Measurements from ENCODE around the gene AGBL1.

Gene AGBL1

DNA sequence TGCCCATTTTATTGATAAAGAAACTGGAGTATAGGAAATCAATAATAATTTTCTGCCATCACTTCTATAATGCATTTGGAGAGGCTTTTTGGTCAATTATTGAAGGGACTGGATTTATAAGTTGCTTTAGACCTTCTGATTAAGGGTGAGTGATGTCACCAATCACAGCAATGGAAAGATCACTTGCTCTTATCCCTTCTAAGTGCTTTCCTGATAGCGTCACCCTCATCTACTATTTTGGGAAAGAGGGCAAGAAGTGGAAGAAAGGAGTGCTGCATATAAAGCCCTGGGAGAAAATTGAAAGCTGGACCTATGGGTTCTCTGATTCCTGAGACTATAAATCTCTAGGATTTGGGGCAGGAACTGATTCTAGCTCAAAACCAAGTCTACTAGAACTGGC lies 771.3 kb downstream of the AGBL1 start:
- no peak overlapping the region for H3K4me3 ChIP-seq (ENCODE audit: low read depth, low read length)
- TF ChIP-seq, protein P1, sequence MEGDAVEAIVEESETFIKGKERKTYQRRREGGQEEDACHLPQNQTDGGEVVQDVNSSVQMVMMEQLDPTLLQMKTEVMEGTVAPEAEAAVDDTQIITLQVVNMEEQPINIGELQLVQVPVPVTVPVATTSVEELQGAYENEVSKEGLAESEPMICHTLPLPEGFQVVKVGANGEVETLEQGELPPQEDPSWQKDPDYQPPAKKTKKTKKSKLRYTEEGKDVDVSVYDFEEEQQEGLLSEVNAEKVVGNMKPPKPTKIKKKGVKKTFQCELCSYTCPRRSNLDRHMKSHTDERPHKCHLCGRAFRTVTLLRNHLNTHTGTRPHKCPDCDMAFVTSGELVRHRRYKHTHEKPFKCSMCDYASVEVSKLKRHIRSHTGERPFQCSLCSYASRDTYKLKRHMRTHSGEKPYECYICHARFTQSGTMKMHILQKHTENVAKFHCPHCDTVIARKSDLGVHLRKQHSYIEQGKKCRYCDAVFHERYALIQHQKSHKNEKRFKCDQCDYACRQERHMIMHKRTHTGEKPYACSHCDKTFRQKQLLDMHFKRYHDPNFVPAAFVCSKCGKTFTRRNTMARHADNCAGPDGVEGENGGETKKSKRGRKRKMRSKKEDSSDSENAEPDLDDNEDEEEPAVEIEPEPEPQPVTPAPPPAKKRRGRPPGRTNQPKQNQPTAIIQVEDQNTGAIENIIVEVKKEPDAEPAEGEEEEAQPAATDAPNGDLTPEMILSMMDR (IDR thresholded peaks at IDR 0.05; ENCODE audit: low read depth, low read length) = no peak

DNA sequence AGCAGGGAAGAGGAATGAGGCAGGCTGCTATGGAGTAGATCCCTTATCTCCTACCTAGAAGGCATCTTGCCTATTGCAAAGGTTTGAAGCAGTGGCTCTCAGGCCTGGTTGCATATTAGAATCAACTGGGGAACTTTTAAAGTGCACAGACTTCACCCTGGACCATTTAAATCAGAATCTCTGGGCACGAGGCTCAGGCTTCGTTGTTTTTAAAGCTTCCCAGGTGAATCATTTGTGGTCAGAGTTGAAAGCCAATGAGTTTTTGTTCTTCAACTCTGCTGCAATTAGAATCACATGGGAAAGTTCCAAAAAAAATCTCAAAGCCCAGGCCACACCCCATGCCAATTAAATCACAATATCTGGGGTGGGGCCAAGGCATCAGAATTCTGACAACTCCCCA lies 773.1 kb downstream of the AGBL1 start:
- no peak overlapping the region for H3K4me3 ChIP-seq (ENCODE audit: low read depth, low read length)
- TF ChIP-seq, protein P1 (IDR thresholded peaks at IDR 0.05; ENCODE audit: low read depth, low read length) = no peak

- TF ChIP-seq, protein P1 (IDR thresholded peaks at IDR 0.05; ENCODE audit: low read depth, low read length) = no peak
- no peak overlapping the region for H3K4me3 ChIP-seq (ENCODE audit: low read depth, low read length)
These were observed 774.5 kb downstream of the AGBL1 start for GRCh38 chr15:86854176-86854575.

DNA sequence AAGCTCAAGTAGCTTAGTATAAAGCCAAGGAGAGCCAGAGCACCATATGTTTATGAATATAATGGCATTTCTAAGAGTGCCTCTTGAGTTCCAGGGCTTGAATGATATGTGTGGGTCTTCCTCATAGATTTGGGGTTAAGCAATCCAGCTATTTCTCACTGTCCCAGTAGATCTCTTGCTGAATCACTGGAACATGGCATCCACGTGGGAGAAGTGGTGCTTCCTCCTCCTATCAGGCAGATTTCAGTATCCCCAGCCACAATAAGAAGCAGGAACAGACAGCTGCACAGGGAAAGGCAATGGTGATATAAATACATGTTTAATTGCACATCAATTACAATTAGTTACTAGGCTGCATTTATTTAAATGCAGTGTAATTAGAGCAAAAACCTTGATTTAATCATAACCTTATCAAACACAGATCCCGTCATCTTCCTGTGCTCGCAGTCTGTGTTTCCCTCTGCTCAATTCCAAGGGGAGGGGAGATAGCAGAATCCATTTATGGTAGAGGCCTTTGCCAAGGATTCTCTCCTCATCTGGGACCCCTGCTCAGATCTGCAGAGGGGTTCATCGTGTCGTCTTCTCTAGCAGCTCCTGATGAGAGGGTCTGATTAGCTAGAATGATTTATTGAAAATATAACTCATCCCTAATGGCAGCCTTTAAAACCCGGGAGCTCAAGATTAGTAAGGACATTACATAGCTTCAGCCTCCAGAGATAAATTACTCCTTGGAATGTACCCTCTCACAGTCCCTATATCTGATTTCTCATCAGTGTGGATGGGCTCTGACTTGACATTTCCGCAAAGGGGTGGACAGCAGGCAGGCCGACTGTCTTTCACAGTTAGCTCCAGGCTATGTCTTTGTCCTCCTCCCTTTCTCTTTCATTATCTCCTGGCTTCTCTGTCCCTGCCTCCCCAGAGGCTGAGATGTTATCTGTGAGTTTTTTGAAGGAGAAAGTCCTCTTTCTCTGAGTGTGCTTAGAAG lies 775.9 kb downstream of the AGBL1 start:
- no peak overlapping the region for H3K4me3 ChIP-seq (ENCODE audit: low read depth, low read length)

GRCh38 chr15:86857701-86858100 lies 778.0 kb downstream of the AGBL1 start:
- H3K4me3 ChIP-seq (ENCODE audit: low read depth, low read length) = no peak overlapping the region
- TF ChIP-seq, protein P1 (IDR thresholded peaks at IDR 0.05; ENCODE audit: low read depth, low read length) = no peak

More for the DNA sequence above, 775.9 kb downstream of the AGBL1 start:
- TF ChIP-seq, protein P1 (IDR thresholded peaks at IDR 0.05; ENCODE audit: low read depth, low read length) = no peak

- no peak overlapping the region for H3K4me3 ChIP-seq (ENCODE audit: low read depth, low read length)
- TF ChIP-seq, protein P1 (IDR thresholded peaks at IDR 0.05; ENCODE audit: low read depth, low read length) = no peak
These were observed 783.7 kb downstream of the AGBL1 start for GRCh38 chr15:86863226-86863915.

GRCh38 chr15:86865920-86866319 lies 786.2 kb downstream of the AGBL1 start:
- TF ChIP-seq, protein P1 (IDR thresholded peaks at IDR 0.05; ENCODE audit: low read depth, low read length) = no peak
- H3K4me3 ChIP-seq (ENCODE audit: low read depth, low read length) = no peak overlapping the region

All from WI38 (cell line).